H9 (cell line): Measurements from ENCODE around the gene KRT31. TPM values are rescaled to one million over a fixed set of nuclear protein-coding genes. Genes with fewer than 3 reads are reported as not detected.

ENCODE experiments used
- DNase-seq: peaks from one replicate; pipeline ENCODE4 v3.0.0-alpha.2; 2017
- H2AFZ ChIP-seq: one replicate; pipeline ENCODE4 v1.6.1; 2013; ENCODE audit warnings: mild to moderate bottlenecking, low read length, control low read depth, moderate library complexity
- H2AK5ac ChIP-seq: 2 replicates; pipeline ENCODE4 v1.6.1; 2013; ENCODE audit warnings: low read length, control low read depth, mixed read lengths; ENCODE audit not compliant: insufficient read length
- H2BK120ac ChIP-seq: one replicate; pipeline ENCODE4 v1.6.1; 2013; ENCODE audit warnings: low read depth, mild to moderate bottlenecking, low read length, control low read depth, inconsistent platforms; ENCODE audit not compliant: poor library complexity, severe bottlenecking
- H2BK12ac ChIP-seq: 2 replicates; pipeline ENCODE4 v1.6.1; 2013; ENCODE audit warnings: low read length, control low read depth, mixed read lengths, low read depth; ENCODE audit not compliant: insufficient read length
- H2BK15ac ChIP-seq: 2 replicates; pipeline ENCODE4 v1.6.1; 2013; ENCODE audit warnings: low read depth, low read length, control low read depth
- H2BK20ac ChIP-seq: one replicate; pipeline ENCODE4 v1.6.1; 2013; ENCODE audit warnings: low read depth, mild to moderate bottlenecking, low read length, control low read depth, inconsistent platforms; ENCODE audit not compliant: poor library complexity, severe bottlenecking
- H2BK5ac ChIP-seq: 2 replicates; pipeline ENCODE4 v1.6.1; 2013; ENCODE audit warnings: low read length, control low read depth, mixed read lengths; ENCODE audit not compliant: insufficient read length
- H3K14ac ChIP-seq: 2 replicates; pipeline ENCODE4 v1.6.1; 2013; ENCODE audit warnings: low read length, control low read depth; ENCODE audit not compliant: insufficient read depth
- H3K18ac ChIP-seq: 2 replicates; pipeline ENCODE4 v1.6.1; 2013; ENCODE audit warnings: low read depth, mild to moderate bottlenecking, mixed read lengths, low read length, control low read depth; ENCODE audit not compliant: insufficient read length
- H3K23ac ChIP-seq: 2 replicates; pipeline ENCODE4 v1.6.1; 2013; ENCODE audit warnings: low read length, control low read depth, mixed read lengths, low read depth; ENCODE audit not compliant: insufficient read length
- H3K23me2 ChIP-seq: 2 replicates; pipeline ENCODE4 v1.6.1; 2013; ENCODE audit warnings: low read depth, mild to moderate bottlenecking, mixed read lengths, low read length, control low read depth; ENCODE audit not compliant: insufficient read length, poor library complexity, severe bottlenecking
- H3K27ac ChIP-seq: 2 replicates; pipeline ENCODE4 v1.5.1; 2013; ENCODE audit warnings: low read length, control low read depth, mixed read lengths, low read depth; ENCODE audit not compliant: insufficient read length
- H3K27me3 ChIP-seq: 2 replicates; pipeline ENCODE4 v1.6.1; 2013; ENCODE audit warnings: low read length, control low read depth, inconsistent platforms; ENCODE audit not compliant: insufficient read depth
- H3K4ac ChIP-seq: 2 replicates; pipeline ENCODE4 v1.6.1; 2013; ENCODE audit warnings: low read depth, mild to moderate bottlenecking, control low read depth, inconsistent platforms, low read length, moderate library complexity
- H3K4me1 ChIP-seq: 2 replicates; pipeline ENCODE4 v1.6.1; 2013; ENCODE audit warnings: low read length, control low read depth, inconsistent platforms; ENCODE audit not compliant: insufficient read depth
- H3K4me2 ChIP-seq: 2 replicates; pipeline ENCODE4 v1.6.1; 2013; ENCODE audit warnings: low read length, control low read depth, mixed read lengths; ENCODE audit not compliant: insufficient read length, insufficient read depth
- H3K56ac ChIP-seq: 2 replicates; pipeline ENCODE4 v1.6.1; 2013; ENCODE audit warnings: low read depth, mild to moderate bottlenecking, mixed read lengths, low read length, control low read depth; ENCODE audit not compliant: insufficient read length
- H3K79me1 ChIP-seq: 2 replicates; pipeline ENCODE4 v1.6.1; 2013; ENCODE audit warnings: low read depth, mild to moderate bottlenecking, moderate library complexity, low read length, control low read depth, inconsistent platforms; ENCODE audit not compliant: insufficient read depth, poor library complexity, severe bottlenecking
- H3K79me2 ChIP-seq: 2 replicates; pipeline ENCODE4 v1.6.1; 2013; ENCODE audit warnings: low read length, control low read depth, inconsistent platforms; ENCODE audit not compliant: insufficient read depth
- H3K9ac ChIP-seq: 2 replicates; pipeline ENCODE4 v1.6.1; 2013; ENCODE audit warnings: low read length, control low read depth, mixed read lengths; ENCODE audit not compliant: insufficient read length; ENCODE audit errors: extremely low read depth
- H3K9me3 ChIP-seq: one replicate; pipeline ENCODE4 v1.6.1; 2013; ENCODE audit warnings: low read depth, low read length, inconsistent platforms; ENCODE audit not compliant: control insufficient read depth
- H3T11ph ChIP-seq: one replicate; pipeline ENCODE4 v1.6.1; 2013; ENCODE audit warnings: mild to moderate bottlenecking, low read length, control low read depth, inconsistent platforms
- H4K20me1 ChIP-seq: one replicate; pipeline ENCODE4 v1.6.1; 2013; ENCODE audit not compliant: control insufficient read depth, insufficient read length, insufficient read depth
- H4K5ac ChIP-seq: 2 replicates; pipeline ENCODE4 v1.6.1; 2013; ENCODE audit warnings: low read depth, mild to moderate bottlenecking, mixed read lengths, low read length, control low read depth; ENCODE audit not compliant: insufficient read length
- H4K8ac ChIP-seq: replicated peaks from 2 replicates; pipeline ENCODE4 v1.6.1; 2013; ENCODE audit warnings: low read length, control low read depth, mixed read lengths, low read depth; ENCODE audit not compliant: insufficient read length
- H4K91ac ChIP-seq: 2 replicates; pipeline ENCODE4 v1.6.1; 2013; ENCODE audit warnings: low read depth, mild to moderate bottlenecking, moderate library complexity, mixed read lengths, low read length, control low read depth; ENCODE audit not compliant: insufficient read length
- H3K27ac Mint-ChIP-seq, 3 experiments: 2 replicates in 2 of 3; 3 replicates in 1 of 3; pipeline ENCODE4 v1.8.0; 2020 to 2021; ENCODE audit warnings: mixed read lengths in 3 of 3, mild to moderate bottlenecking in 1 of 3, moderate library complexity in 1 of 3
- H3K27me3 Mint-ChIP-seq: 2 replicates; pipeline ENCODE4 v1.8.0; 2021; ENCODE audit warnings: low read depth, mild to moderate bottlenecking, moderate library complexity, mixed read lengths
- H3K36me3 Mint-ChIP-seq, 3 experiments: 2 replicates in 2 of 3; 3 replicates in 1 of 3; pipeline ENCODE4 v1.8.0; 2020 to 2021; ENCODE audit warnings: low read depth in 3 of 3, mixed read lengths in 3 of 3; ENCODE audit not compliant: insufficient read depth in 1 of 3
- H3K4me1 Mint-ChIP-seq, 2 experiments: 2 replicates each; pipeline ENCODE4 v1.8.0; 2020; ENCODE audit warnings: mixed read lengths in 2 of 2
- H3K4me3 Mint-ChIP-seq, 2 experiments: 2 replicates in 1 of 2; 3 replicates in 1 of 2; pipeline ENCODE4 v1.8.0; 2020 to 2021; ENCODE audit warnings: mild to moderate bottlenecking in 2 of 2, mixed read lengths in 2 of 2, moderate library complexity in 1 of 2
- H3K9me3 Mint-ChIP-seq, 2 experiments: 2 replicates in 1 of 2; 3 replicates in 1 of 2; pipeline ENCODE4 v1.8.0; 2020; ENCODE audit warnings: mild to moderate bottlenecking in 2 of 2, mixed read lengths in 2 of 2, moderate library complexity in 1 of 2
- WGBS: extraction: QIAGEN DNeasy Blood & Tissue Kit; methylation state at CpG from one replicate; pipeline ENCODE4 v1.1.7; 2013; ENCODE audit warnings: missing lambda C conversion rate, low lambda C conversion rate, mixed read lengths; ENCODE audit not compliant: insufficient read length; ENCODE audit errors: extremely low coverage; 5-methylcytosine and 5-hydroxymethylcytosine counted together
- total RNA-seq: library from RNA; stranded (reverse); gene quantifications from 2 replicates; pipeline ENCODE4 v1.2.1, GENCODE V29; 2021
- TF ChIP-seq, protein P1 (sequence below): fragments of 200-600 bp; sonication (generic); conservative IDR thresholded peaks from 3 replicates; pipeline ENCODE4 v1.8.0; 2021; ENCODE audit warnings: antibody characterized with exemption, mild to moderate bottlenecking

KRT31 gene
- total RNA-seq, 1 experiment from 2014 or later, result not detected

DNA sequence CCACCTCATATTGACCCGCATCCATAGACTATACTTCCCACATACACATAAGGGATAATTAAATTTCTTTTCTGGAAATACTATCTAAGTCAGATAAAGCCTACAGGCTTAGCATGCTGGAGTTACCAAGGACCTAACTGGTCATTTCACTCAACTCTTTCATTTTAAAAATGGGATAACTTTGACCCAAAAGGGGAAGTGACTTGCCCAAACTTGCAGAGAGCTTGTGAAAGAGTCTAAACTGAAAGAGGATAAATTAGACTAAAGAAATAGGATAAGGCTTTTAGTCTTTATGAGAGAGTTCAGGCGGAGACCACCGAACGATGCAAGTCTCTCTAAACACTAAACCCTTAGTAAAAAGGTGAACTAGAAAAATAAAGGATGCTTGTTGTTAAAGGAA is 42.9 kb downstream of the KRT31 start:
- Mint-ChIP-seq H3K36me3 (no peaks in the 10 kb centered on the region), H3K4me1 (no peaks in the 10 kb centered on the region), H3K27me3 (peaks cover 9% of the 10 kb centered on the region), H3K4me3 (no peak overlapping the region), H3K9me3 (no peaks in the 10 kb centered on the region; a peak in 2 of 5 replicates), H3K27ac (no peak overlapping the region)
- no peak overlapping the region for H2BK12ac ChIP-seq
- DNase-seq, result no peak
- H3K56ac ChIP-seq, result no peak overlapping the region
- H3K4me1 ChIP-seq, result no peaks in the 10 kb centered on the region
- H2BK5ac ChIP-seq, result no peak overlapping the region
- no peak overlapping the region for H3T11ph ChIP-seq
- no peak overlapping the region for H4K5ac ChIP-seq
- H3K4me2 ChIP-seq, result no peak overlapping the region
- no peak overlapping the region for H2BK15ac ChIP-seq
- H3K79me2 ChIP-seq, result no peaks in the 10 kb centered on the region
- H4K91ac ChIP-seq, result no peak overlapping the region
- H3K23me2 ChIP-seq, result no peaks in the 10 kb centered on the region
- H2BK120ac ChIP-seq, result no peak overlapping the region
- no peak overlapping the region for H2AFZ ChIP-seq
- no peak overlapping the region for H3K27ac ChIP-seq
- H3K18ac ChIP-seq, result no peak overlapping the region
- H3K9me3 ChIP-seq, result no peaks in the 10 kb centered on the region
- no peak overlapping the region for H3K9ac ChIP-seq
- no CpG with 5 or more reads among the region's 4 CpGs for WGBS
- H4K8ac ChIP-seq, result no peak overlapping the region
- no peaks in the 10 kb centered on the region for H3K79me1 ChIP-seq
- H3K4ac ChIP-seq, result no peak overlapping the region
- no peaks in the 10 kb centered on the region for H3K27me3 ChIP-seq
- no peak overlapping the region for H3K14ac ChIP-seq
- H4K20me1 ChIP-seq, result no peaks in the 10 kb centered on the region
- TF ChIP-seq, protein P1, sequence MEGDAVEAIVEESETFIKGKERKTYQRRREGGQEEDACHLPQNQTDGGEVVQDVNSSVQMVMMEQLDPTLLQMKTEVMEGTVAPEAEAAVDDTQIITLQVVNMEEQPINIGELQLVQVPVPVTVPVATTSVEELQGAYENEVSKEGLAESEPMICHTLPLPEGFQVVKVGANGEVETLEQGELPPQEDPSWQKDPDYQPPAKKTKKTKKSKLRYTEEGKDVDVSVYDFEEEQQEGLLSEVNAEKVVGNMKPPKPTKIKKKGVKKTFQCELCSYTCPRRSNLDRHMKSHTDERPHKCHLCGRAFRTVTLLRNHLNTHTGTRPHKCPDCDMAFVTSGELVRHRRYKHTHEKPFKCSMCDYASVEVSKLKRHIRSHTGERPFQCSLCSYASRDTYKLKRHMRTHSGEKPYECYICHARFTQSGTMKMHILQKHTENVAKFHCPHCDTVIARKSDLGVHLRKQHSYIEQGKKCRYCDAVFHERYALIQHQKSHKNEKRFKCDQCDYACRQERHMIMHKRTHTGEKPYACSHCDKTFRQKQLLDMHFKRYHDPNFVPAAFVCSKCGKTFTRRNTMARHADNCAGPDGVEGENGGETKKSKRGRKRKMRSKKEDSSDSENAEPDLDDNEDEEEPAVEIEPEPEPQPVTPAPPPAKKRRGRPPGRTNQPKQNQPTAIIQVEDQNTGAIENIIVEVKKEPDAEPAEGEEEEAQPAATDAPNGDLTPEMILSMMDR, result no peak
- H2BK20ac ChIP-seq, result no peak overlapping the region
- no peak overlapping the region for H3K23ac ChIP-seq
- no peak overlapping the region for H2AK5ac ChIP-seq
